IPS-15b (cell line): ENCODE measurements around the gene RGL4.
"Not testable (repeated sequence)": the region's sequence is repeated elsewhere in the genome, so short reads cannot be mapped to it uniquely, and the experiment has no call there.

Experiments
- H3K27me3 ChIP-seq: one replicate; pipeline ENCODE4 v1.6.1; 2013; ENCODE audit warnings: low read length; ENCODE audit not compliant: control insufficient read depth, insufficient read depth
- H3K36me3 ChIP-seq: one replicate; pipeline ENCODE4 v1.6.1; 2013; ENCODE audit warnings: low read length; ENCODE audit not compliant: control insufficient read depth, insufficient read depth
- H3K4me1 ChIP-seq: one replicate; pipeline ENCODE4 v1.6.1; 2013; ENCODE audit warnings: mild to moderate bottlenecking, low read length; ENCODE audit not compliant: control insufficient read depth, insufficient read depth
- H3K4me3 ChIP-seq: one replicate; pipeline ENCODE4 v1.5.1; 2013; ENCODE audit warnings: low read depth, low read length
- H3K9ac ChIP-seq: one replicate; pipeline ENCODE4 v1.6.1; 2013; ENCODE audit warnings: low read depth, mild to moderate bottlenecking, low read length
- H3K9me3 ChIP-seq: one replicate; pipeline ENCODE4 v1.6.1; 2013; ENCODE audit warnings: mild to moderate bottlenecking, low read length; ENCODE audit not compliant: control insufficient read depth, insufficient read depth

Gene RGL4, protein sequence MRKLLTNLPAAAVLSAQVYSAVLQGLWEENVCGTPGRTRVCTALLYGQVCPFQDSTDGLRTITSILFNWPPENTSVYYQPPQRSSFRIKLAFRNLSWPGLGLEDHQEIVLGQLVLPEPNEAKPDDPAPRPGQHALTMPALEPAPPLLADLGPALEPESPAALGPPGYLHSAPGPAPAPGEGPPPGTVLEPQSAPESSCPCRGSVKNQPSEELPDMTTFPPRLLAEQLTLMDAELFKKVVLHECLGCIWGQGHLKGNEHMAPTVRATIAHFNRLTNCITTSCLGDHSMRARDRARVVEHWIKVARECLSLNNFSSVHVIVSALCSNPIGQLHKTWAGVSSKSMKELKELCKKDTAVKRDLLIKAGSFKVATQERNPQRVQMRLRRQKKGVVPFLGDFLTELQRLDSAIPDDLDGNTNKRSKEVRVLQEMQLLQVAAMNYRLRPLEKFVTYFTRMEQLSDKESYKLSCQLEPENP

DNA sequence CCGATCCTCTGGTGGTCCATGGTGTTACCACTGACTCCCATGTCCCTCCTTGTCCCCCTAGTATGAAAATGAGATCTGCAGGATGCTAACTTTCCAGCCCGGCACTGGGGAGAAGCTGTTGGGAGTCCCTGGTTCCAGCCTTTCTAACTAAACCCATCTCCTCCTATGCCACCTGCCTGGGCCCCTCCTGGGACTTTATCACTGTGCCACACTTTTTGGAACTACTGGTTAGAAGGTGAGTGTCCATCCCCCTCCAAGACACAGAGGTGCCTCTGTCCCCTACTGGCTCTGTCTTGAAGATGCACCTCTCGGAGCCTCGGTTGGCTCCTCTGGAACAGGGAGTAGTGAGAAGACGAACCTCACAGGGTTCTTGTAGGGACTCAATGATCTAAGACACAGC lies at the start of gene RGL4:
TSS of gene RGL4 (plus strand) at position 301 of the 400 bp plus-strand sequence. CDS start 1,018 bp downstream, outside the sequence.
- no peaks in the 10 kb centered on the region for H3K9me3 ChIP-seq
- H3K4me3 ChIP-seq, result no peak within 1 kb of the TSS
- H3K36me3 ChIP-seq, result peaks cover 19% of the 10 kb centered on the region

DNA sequence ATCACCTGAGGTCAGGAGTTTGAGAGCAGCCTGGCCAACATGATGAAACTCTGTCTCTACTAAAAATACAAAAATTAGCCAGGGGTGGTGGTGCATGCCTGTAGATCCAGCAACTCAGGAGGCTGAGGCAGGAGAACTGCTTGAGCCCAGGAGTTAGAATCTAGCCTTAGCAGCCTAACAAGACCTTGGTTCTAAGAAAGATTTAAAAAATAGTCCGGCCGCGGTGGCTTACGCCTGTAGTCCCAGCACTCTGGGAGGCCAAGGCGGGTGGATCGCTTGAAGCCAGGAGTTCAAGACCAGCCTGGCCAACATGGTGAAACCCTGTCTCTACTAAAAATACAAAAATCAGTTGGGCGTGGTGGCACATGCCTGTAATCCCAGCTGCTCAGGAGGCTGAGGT lies 44.3 kb upstream of the RGL4 start:
- H3K9me3 ChIP-seq, H3K9ac ChIP-seq, H3K36me3 ChIP-seq, H3K4me1 ChIP-seq, H3K27me3 ChIP-seq, H3K4me3 ChIP-seq: not testable (repeated sequence)

More for the DNA sequence above, at the start of gene RGL4:
- Histone ChIP-seq H3K9ac (no peak within 1 kb of the TSS), H3K27me3 (no peaks in the 10 kb centered on the region), H3K4me1 (no peaks in the 10 kb centered on the region)

DNA sequence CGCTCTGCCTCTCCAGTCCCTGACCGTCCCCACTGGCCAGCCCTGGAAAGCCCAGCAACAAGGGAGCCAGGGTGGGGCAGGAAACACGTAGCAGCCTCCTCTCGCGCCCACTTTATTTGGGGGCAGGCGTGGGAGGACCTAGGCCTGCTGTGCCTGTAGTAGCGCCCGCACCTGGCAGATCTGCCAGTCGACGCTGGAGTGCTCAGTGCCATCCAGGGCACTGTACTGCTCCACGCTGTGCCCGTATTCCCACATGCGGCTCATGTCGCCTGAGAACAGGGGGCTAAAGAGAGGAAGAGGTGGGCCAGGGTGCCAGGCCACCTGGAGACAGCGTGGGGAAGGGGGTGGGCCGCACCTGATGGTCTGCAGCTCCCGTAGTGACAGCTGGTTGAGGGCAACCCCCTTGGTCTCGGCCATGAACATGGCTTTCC lies 41.7 kb upstream of the RGL4 start:
- Histone ChIP-seq H3K4me1 (no peaks in the 10 kb centered on the region), H3K4me3 (no peak overlapping the region), H3K27me3 (no peaks in the 10 kb centered on the region), H3K36me3 (peaks cover 5% of the 10 kb centered on the region), H3K9me3 (no peaks in the 10 kb centered on the region), H3K9ac (no peak overlapping the region)

DNA sequence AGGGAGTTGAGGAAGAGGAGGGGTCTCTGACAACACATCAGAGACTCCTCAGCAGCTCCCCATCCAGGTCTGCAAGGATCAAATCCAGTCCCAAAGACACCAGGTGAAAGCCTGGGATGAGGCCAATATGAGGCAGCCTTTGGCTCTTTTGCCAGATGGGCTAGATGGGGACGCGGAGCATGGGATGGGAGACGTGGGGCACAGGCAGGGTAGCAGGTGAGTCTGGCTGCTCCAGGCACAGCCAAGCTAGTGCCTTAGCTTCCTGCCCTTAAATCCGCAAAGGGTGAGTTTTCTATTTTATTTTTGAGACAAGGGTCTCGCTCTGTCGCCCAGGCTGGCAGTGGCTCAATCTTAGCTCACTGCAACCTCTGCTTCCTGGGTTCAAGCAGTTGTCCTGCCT lies 39.1 kb upstream of the RGL4 start:
- Histone ChIP-seq H3K4me1 (no peaks in the 10 kb centered on the region), H3K9me3 (no peaks in the 10 kb centered on the region), H3K4me3 (no peak overlapping the region), H3K9ac (no peak overlapping the region), H3K36me3 (peaks cover 5% of the 10 kb centered on the region), H3K27me3 (no peaks in the 10 kb centered on the region)

DNA sequence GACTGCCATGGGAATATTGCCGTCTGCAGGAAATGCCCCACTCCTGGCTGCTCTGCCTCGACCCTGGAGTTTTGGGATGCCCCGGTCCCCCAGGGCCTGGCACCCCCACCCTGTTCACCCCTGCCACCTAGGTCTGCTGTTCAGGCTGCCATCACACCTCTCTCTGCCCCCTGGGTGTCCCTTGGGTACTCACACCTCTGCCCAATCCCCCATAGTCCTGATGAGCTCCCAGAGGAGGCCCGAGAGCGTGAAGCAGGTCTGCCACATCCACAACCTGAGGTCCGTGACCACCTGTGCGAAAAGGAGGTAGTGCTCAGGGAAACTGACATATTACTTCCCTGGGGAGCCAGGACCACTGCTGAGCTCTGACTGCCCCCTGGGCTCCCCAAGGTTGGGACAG lies 38.5 kb upstream of the RGL4 start:
- H3K4me1 ChIP-seq, result no peaks in the 10 kb centered on the region
- H3K36me3 ChIP-seq, result peaks cover 5% of the 10 kb centered on the region

DNA sequence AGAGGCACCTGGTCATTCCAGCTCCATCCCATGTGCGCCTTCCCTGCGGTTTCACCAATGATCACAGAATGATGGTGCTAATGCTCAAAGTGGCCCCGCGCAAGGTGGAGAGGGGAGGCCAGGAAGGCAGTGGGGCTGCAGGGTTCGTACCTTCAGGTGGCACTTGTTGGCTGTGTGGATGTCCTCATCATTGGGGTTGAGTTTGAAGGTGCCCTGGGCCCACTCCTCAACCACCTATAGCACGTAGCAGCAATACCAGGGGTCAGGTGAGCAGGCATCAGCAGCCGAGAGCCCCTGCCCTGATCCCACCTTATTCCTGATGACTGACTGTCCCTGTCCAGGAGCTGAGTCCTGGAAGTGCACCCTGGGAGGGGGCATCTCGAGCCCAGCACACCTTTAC lies 38.1 kb upstream of the RGL4 start:
- Histone ChIP-seq H3K27me3 (no peaks in the 10 kb centered on the region), H3K9me3 (no peaks in the 10 kb centered on the region)

More for the DNA sequence above, 38.5 kb upstream of the RGL4 start:
- H3K4me3 ChIP-seq, result no peak overlapping the region
- no peak overlapping the region for H3K9ac ChIP-seq
- H3K9me3 ChIP-seq, result no peaks in the 10 kb centered on the region
- no peaks in the 10 kb centered on the region for H3K27me3 ChIP-seq

DNA sequence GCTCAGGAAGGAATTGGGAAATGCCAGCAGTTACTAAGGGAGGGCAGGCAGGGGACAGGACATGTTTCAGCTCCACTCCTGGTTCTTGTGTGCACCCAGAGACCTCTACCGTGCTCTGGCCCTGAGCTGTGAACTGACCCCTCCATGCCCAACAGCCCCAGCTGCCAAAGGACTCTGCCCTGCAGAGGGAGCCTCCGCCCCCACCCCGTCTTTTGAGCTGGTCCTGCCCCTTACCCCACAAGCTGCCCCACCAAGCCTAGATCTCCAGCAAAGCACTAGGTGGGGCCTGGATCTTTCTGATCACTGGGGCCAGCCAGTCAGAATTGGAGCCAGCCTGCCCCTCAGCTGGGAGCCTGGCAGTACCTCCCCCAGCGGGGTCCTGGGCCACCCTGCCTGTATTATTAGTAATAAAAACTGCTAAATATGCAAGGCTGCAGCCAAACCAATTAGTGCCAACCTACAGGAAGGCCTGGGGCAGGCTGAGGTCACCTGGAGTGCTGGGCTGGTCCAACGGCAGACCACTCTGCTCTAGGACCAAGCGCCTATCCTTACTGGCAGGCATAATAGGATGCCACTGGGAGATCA lies 34.8 kb upstream of the RGL4 start:
- Histone ChIP-seq H3K9me3 (no peaks in the 10 kb centered on the region), H3K4me3 (no peak overlapping the region), H3K9ac (no peak overlapping the region), H3K36me3 (peaks cover 14% of the 10 kb centered on the region), H3K4me1 (no peaks in the 10 kb centered on the region), H3K27me3 (no peaks in the 10 kb centered on the region)

More for the DNA sequence above, 38.1 kb upstream of the RGL4 start:
- H3K36me3 ChIP-seq, result peaks cover 5% of the 10 kb centered on the region
- no peak overlapping the region for H3K9ac ChIP-seq
- no peak overlapping the region for H3K4me3 ChIP-seq
- H3K4me1 ChIP-seq, result no peaks in the 10 kb centered on the region

DNA sequence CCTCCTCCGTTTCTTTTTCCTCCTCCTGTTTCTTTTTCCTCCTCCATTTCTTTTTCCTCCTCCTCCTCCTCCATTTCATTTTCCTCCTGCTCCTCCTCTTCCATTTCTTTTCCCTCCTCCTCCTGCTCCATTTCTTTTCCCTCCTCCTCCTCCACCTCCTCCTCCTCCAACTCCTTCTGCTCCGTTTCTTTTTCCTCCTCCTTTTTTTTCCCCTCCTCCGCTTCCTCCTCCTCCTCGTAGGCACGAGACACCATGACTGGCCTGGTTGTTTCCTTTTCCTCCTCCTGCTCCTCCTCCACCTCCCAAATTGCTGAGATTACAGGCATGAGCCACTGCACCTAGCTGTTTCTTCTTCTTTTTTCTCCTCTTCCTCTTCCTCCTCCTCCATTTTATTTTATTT lies 33.1 kb upstream of the RGL4 start:
- Histone ChIP-seq H3K36me3 (peaks cover 9% of the 10 kb centered on the region), H3K9me3 (no peaks in the 10 kb centered on the region), H3K27me3 (no peaks in the 10 kb centered on the region), H3K4me3 (no peak overlapping the region), H3K9ac (no peak overlapping the region), H3K4me1 (no peaks in the 10 kb centered on the region)

DNA sequence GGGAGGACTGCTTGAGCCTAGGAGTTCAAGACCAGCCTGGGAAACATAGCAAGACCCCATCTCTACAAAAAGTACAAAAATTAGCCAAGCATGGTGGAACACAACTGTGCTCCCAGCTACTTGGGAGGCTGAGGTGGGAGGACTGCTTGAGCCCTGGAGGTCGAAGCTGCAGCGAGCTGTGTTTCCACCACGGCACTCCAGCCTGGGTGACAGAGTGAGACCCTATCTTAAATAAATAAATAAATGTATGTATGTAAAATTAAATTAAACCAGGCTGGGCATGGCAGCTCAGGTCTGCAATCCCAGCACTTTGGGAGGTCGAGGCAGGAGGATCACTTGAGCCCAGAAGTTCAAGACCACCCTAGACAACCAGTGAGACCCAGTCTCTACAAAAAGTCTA lies 30.4 kb upstream of the RGL4 start:
- H3K4me3 ChIP-seq, H3K9ac ChIP-seq, H3K27me3 ChIP-seq, H3K9me3 ChIP-seq, H3K4me1 ChIP-seq: not testable (repeated sequence)
- peaks cover 13% of the 10 kb centered on the region for H3K36me3 ChIP-seq

DNA sequence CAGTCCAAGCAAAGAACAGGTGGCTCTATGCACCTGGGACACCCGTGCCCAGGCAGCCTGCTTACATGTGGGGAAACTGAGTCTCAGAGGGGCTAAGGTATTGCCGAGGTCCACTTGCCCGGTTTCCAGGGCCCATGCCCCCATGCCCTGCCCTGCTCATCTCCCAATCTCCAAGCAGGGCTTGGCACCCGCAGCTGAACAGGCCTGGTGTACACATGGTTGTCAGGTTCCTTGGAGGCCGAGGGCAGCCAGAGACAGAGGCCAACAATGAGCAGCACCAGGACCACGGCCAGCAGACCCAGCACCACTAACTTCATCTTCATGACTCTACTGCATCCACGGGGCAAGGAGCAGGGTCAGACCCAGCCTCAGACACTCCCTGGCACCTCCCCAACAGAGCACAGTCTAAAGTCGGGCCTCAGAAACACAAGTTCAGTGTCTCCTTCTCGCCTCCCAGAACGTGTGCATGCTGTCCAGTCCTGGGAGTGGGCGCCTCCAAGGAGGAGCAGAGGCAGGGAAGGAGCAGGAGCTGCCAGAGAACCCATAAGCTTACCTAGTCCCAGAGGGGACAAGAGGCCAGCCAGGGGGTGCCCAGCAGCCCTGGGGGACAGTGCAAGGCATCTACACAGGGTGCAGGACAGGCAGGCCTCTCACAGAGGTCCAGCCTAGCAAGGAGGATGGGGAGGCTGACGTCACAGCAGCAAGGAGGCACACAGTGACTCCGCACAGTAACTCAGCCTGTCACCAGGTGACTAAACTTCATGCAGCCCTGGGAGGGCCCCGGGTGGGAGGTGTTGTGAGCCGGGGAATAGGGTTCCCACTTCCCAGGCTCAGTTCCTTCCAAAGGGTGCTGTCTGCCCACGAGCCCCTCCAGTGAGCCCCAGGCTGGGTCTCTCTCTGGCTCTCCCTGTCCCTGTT lies 20.2 kb upstream of the RGL4 start:
- H3K4me3 ChIP-seq, result no peak overlapping the region
- H3K36me3 ChIP-seq, result peaks cover 2% of the 10 kb centered on the region
- H3K9me3 ChIP-seq, result no peaks in the 10 kb centered on the region
- peaks cover 3% of the 10 kb centered on the region for H3K4me1 ChIP-seq
- no peaks in the 10 kb centered on the region for H3K27me3 ChIP-seq
- H3K9ac ChIP-seq, result no peak overlapping the region

DNA sequence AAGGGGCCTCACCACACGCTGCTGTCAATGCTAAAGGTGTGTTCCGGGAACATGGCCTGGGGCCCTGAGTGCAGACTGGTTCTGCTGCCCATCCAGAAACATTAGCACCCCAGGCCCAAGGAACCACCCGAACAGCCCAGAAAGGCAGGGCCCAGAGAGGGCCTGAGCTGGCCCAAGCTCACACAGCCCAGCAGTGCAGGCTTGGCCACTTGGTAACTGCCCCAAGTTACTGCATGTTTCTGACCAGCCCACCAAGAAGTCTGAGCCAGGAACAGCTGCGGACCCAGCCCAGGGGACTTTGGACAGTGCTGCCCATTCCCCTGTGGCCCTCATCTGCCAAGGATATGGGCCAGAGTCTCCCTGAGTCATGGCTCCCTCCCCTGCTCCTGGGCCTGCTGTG lies 19.4 kb upstream of the RGL4 start:
- H3K9me3 ChIP-seq, H3K9ac ChIP-seq, H3K36me3 ChIP-seq, H3K4me3 ChIP-seq, H3K4me1 ChIP-seq, H3K27me3 ChIP-seq: not testable (repeated sequence)
